ENCODE data around the gene CDK14. TPM values are rescaled to one million over a fixed set of nuclear protein-coding genes. Genes with fewer than 3 reads are reported as not detected.
A peak's percentile ranks its signal among the peaks of the same experiment; 100 is the strongest.

Gene CDK14
- total and polyA plus RNA-seq, 2 donors (not counting 1 experiment from before 2014, with no cell fraction given): 42.1 to 167 TPM

DNA sequence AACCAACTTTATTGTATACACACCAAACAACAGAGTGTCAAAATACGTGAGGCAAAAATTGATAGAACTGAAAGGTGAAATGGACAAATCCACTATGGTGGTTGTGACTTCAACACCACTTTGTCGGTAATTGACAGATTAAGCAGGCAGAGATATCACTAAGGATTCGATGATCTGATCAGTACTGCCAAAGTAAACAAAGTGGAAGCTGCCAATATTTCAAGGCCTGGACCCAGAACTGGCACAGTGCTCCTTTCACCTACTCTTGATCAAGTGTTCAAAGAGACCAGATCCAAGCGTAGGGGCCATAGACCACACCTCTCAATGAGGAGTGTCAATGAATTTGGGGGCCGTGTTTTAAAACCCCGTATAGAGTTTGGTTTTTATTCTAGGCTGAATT lies 167.0 kb downstream of the CDK14 start:
- POLR2A ChIA-PET: no interaction called here
- DNase-seq: no peak
- H3K79me2 ChIP-seq (ENCODE audit: control insufficient read depth, insufficient read depth, low read length): peaks cover 59% of the 10 kb centered on the region
- CTCF ChIA-PET: interaction anchor here (0.9 to 1.5 kb wide), 3 partner anchors 12 to 56 kb away, joined by 3 read pairs; no protein-coding TSS in a partner anchor
- Mint-ChIP-seq H3K27ac (peak overlapping the region; percentile 57), H3K9me3 (ENCODE audit: insufficient read depth) (peaks cover under 1% of the 10 kb centered on the region), H3K4me3 (no peak overlapping the region), H3K27me3 (no peaks in the 10 kb centered on the region), H3K4me1 (peaks cover 76% of the 10 kb centered on the region)
- peaks cover 25 to 35% of the 10 kb centered on the region in 2 donors for H3K4me1 ChIP-seq (ENCODE audit: control insufficient read depth in 2 of 2, insufficient read depth in 2 of 2, low read length in 2 of 2)
- 100% methylated on average over 2 of the region's 6 CpGs for WGBS (ENCODE audit: insufficient coverage)
- H3K9ac ChIP-seq (ENCODE audit: low read length): no peak overlapping the region
- no peak for ATAC-seq (ENCODE audit: low read depth)
- H3K9me3 ChIP-seq (ENCODE audit: control extremely low read depth in 1 of 3, control insufficient read depth in 2 of 3, insufficient read depth in 1 of 3, low read length in 2 of 3): peaks cover 0 to 6% (median 0%) of the 10 kb centered on the region in 3 donors
- TF ChIP-seq EZH2 (IDR thresholded peaks at IDR 0.05; ENCODE audit: borderline replicate concordance, insufficient read depth, low read depth, low read length, poor library complexity, severe bottlenecking) (no peak), CTCF (IDR thresholded peaks at IDR 0.05) (no peak)
- no peak overlapping the region for H3K4me2 ChIP-seq (replicated peaks; ENCODE audit: low read depth, low read length, poor library complexity, severe bottlenecking)
- no peaks in the 10 kb centered on the region for H3K27me3 ChIP-seq (replicated peaks in 1 of 4; ENCODE audit: control extremely low read depth in 1 of 4, control insufficient read depth in 3 of 4, insufficient read depth in 4 of 4, low read length in 3 of 4)
- H3K4me3 ChIP-seq (ENCODE audit: control extremely low read depth in 1 of 5, extremely low read depth in 1 of 5, insufficient read depth in 1 of 5, low read depth in 2 of 5, low read length in 4 of 5): no peak overlapping the region
- intact Hi-C loops (cut with micrococcal nuclease): no loop called here
- no peak overlapping the region for H3K27ac ChIP-seq (ENCODE audit: low read length in 2 of 2)
- no peak overlapping the region for H2AFZ ChIP-seq (ENCODE audit: insufficient read depth, low read depth, low read length, poor library complexity, severe bottlenecking)
- peaks cover 2 to 9% of the 10 kb centered on the region in 2 experiments for H3K36me3 ChIP-seq (replicated peaks in 1 of 2; ENCODE audit: control extremely low read depth in 1 of 2, control insufficient read depth in 1 of 2, extremely low read depth in 1 of 2, insufficient read depth in 2 of 2, low read length in 1 of 2)
- H4K20me1 ChIP-seq (ENCODE audit: control insufficient read depth, insufficient read depth, low read length, poor library complexity, severe bottlenecking): no peaks in the 10 kb centered on the region

DNA sequence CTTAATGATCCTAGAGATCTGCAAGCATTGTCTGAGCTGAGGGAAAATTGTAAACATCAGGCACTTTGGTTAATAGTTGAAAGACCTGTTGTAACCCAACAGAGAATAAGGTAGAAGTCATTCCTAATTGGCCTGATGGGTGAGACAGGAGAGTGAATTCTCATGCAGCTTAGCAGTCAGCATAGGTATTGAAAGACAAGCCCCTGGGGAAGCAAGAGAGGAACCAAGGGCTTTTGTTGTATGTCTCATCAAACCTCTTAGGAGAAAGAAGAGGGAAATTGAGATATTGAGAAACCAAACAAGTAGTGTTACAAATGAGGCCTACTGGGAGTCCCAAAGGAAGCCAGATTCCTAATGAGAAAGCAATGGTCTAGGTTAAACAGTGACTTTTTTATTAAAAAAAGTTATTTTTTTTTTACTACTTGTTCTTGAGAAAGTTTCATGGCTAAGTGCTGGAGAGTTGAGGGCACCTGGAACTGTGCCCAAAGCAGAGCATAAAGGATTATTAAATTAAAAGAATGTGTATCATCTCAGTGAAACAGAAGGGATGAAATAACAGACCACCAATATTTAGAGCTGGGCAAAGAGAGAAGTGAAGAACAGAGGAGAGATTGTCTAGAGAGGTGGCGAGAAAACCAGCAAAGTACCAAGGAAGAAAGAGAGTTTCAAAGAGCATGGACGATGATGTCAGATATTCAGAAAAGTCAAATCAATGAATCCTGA lies 168.9 kb downstream of the CDK14 start:
- Histone ChIP-seq H3K9ac (ENCODE audit: low read length) (no peak overlapping the region), H3K36me3 (replicated peaks in 1 of 2; ENCODE audit: control extremely low read depth in 1 of 2, control insufficient read depth in 1 of 2, extremely low read depth in 1 of 2, insufficient read depth in 2 of 2, low read length in 1 of 2) (peaks cover 0 to 13% of the 10 kb centered on the region in 2 experiments), H3K79me2 (ENCODE audit: control insufficient read depth, insufficient read depth, low read length) (peaks cover 51% of the 10 kb centered on the region), H3K27ac (ENCODE audit: low read length in 2 of 2) (peak overlapping the region in 1 of 2 donors; percentile 58), H3K27me3 (replicated peaks in 1 of 4; ENCODE audit: control extremely low read depth in 1 of 4, control insufficient read depth in 3 of 4, insufficient read depth in 4 of 4, low read length in 3 of 4) (no peaks in the 10 kb centered on the region), H3K9me3 (ENCODE audit: control extremely low read depth in 1 of 3, control insufficient read depth in 2 of 3, insufficient read depth in 1 of 3, low read length in 2 of 3) (peaks cover 3 to 11% (median 4%) of the 10 kb centered on the region in 3 donors), H2AFZ (ENCODE audit: insufficient read depth, low read depth, low read length, poor library complexity, severe bottlenecking) (no peak overlapping the region), H3K4me1 (ENCODE audit: control insufficient read depth in 2 of 2, insufficient read depth in 2 of 2, low read length in 2 of 2) (peaks cover 10 to 21% of the 10 kb centered on the region in 2 donors), H3K4me2 (replicated peaks; ENCODE audit: low read depth, low read length, poor library complexity, severe bottlenecking) (peak overlapping the region; percentile 28), H4K20me1 (ENCODE audit: control insufficient read depth, insufficient read depth, low read length, poor library complexity, severe bottlenecking) (no peaks in the 10 kb centered on the region), H3K4me3 (ENCODE audit: control extremely low read depth in 1 of 5, extremely low read depth in 1 of 5, insufficient read depth in 1 of 5, low read depth in 2 of 5, low read length in 4 of 5) (no peak overlapping the region)
- ATAC-seq (ENCODE audit: low read depth): peak; percentile 56
- WGBS (ENCODE audit: insufficient coverage): no CpG with 5 or more reads among the region's 2 CpGs
- intact Hi-C loops (cut with micrococcal nuclease): loop anchor here (1.0 to 5.0 kb wide), 2 partner anchors 9 to 38 kb away; no protein-coding TSS in a partner anchor
- Mint-ChIP-seq H3K4me3 (peak overlapping the region; percentile 33), H3K27me3 (no peaks in the 10 kb centered on the region), H3K27ac (peak overlapping the region; percentile 72), H3K4me1 (peaks cover 62% of the 10 kb centered on the region), H3K9me3 (ENCODE audit: insufficient read depth) (peaks cover 2% of the 10 kb centered on the region)
- TF ChIP-seq CTCF (IDR thresholded peaks at IDR 0.05): no peak
- no peak for TF ChIP-seq EZH2 (IDR thresholded peaks at IDR 0.05; ENCODE audit: borderline replicate concordance, insufficient read depth, low read depth, low read length, poor library complexity, severe bottlenecking)
- POLR2A ChIA-PET: no interaction called here
- CTCF ChIA-PET: interaction anchor here (0.7 to 1.5 kb wide), 3 partner anchors 15 to 63 kb away, joined by 3 to 5 read pairs (median 3); no protein-coding TSS in a partner anchor
- no peak for DNase-seq
